GM12801 (cell line): Measurements from ENCODE around the gene PAIP2.

Experiments
- TF ChIP-seq, protein P1 (sequence below): IDR thresholded peaks from one replicate; pipeline ENCODE4 v1.5.1; 2011; ENCODE audit warnings: control low read depth; ENCODE audit not compliant: insufficient read length; ENCODE audit errors: extremely low read depth

The PAIP2 gene

DNA sequence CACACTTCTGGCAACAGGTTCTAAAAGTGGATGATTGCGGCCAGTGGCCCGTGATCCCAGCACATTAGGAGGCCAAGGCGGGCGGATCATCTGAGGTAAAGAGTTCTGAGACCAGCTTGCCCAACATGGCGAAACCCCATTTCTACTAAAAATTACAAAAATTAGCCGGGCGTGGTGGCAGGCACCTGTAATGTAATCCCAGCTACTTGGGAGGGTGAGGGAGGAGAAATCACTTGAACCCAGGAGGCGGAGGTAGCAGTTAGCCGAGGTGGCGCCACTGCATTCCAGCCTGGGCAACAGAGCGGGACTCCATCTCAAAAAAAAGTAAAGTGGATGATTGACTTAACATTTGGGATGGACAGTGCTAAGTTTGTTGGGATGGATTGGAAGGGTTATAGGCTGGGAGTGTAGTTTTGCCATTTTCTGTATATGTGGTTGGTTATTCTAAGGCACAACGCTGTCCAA, 44.8 kb upstream of the PAIP2 start:
- TF ChIP-seq, protein P1, sequence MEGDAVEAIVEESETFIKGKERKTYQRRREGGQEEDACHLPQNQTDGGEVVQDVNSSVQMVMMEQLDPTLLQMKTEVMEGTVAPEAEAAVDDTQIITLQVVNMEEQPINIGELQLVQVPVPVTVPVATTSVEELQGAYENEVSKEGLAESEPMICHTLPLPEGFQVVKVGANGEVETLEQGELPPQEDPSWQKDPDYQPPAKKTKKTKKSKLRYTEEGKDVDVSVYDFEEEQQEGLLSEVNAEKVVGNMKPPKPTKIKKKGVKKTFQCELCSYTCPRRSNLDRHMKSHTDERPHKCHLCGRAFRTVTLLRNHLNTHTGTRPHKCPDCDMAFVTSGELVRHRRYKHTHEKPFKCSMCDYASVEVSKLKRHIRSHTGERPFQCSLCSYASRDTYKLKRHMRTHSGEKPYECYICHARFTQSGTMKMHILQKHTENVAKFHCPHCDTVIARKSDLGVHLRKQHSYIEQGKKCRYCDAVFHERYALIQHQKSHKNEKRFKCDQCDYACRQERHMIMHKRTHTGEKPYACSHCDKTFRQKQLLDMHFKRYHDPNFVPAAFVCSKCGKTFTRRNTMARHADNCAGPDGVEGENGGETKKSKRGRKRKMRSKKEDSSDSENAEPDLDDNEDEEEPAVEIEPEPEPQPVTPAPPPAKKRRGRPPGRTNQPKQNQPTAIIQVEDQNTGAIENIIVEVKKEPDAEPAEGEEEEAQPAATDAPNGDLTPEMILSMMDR, result no peak

DNA sequence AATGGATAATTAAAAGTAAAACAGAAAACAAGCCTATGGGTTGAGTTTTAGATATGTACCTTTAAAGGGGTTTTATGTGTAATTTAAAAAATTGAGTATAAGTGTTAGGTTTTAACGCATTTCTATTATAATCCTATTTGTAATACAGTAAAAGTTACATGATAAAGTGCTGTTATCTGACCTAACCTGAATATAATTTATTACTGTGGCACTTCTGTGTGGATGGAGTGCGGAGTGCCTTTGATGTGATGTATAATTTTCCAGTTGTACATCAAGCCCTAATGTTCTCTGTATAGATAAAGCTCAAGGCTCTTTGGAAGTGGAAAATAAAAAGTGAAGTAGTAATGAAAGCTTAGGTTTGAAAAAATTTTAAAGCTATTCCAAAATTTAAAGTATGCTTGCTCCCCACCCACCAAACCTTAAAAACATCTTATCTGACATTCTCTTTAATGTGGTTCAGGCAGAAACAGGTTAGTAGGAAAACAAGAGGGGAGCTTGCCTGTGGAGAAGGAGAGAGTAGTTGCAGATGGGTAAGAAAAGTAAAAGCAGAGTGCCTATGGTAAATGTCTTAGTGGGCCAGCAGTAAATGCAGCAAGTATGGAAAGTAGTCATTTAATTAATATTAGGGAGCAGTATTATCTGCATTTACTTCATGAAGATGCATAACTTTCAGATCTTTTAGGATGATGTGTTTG, 44.1 kb upstream of the PAIP2 start:
- TF ChIP-seq, protein P1, result no peak

DNA sequence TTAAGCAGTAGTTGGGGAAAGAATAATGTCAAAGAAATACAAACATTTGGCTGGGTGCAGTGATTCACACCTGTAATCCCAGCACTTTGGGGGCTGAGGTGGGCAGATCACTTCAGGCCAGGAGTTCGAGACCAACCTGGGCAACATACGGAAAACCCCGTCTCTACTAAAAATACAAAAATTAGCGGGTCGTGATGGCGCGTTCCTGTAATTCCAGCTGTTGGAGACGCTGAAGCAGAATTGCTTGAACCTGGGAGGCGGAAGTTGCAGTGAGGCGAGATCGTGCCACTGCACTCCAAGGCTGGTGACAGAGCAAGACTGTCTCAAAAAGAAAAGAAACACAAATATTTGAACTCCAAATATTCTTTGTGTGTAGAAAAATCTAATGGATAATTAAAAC, 43.4 kb upstream of the PAIP2 start:
- TF ChIP-seq, protein P1, result no peak

DNA sequence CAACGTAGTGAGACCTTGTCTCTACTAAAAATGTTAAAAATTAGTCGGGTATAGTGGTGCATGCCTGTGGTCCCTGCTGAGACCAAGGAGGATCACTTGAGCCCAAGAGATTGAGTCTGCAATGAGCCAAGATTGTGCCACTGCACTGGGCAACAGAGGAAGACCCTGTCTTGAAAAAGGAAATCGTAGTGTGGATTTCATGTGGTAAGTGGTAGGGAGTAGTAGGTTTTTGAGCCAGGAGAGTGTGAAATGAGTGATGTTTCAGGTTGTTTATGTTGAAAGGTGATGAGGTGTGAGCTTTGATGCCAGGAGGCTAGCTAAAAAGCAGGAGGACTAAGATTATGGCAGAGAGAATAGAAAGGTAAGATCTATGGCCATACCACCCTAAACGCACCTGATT, 42.2 kb upstream of the PAIP2 start:
- TF ChIP-seq, protein P1, result no peak

DNA sequence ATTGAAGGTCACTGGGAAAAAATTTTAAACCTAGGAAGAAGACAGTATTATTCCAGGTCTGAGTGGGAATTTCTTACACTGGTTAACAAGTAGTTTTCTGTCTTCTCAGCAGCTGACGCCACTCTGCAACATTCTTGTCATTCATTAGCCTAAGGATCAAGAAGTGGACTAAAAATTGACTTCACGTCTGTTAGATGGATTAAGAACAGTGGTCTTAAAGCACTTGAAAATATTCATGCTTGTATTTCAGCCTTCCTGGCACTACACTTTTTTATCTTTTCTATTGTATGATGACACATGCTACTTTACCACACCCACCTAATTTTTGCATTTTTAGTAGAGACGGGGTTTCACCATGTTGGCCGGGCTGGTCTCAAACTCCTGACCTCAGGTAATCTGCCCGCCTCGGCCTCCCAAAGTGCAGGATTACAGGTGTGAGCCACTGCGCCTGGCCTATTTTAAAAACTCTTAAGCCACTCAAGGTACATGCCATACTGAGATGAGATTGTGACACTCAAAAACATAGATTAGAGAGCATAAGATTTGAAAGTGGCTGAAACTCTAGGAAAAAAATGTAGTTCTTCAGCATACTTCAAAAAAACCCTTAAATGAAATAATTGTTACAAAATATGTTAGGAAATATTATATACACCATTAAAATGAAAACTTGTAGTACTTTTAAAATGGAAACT, 39.7 kb upstream of the PAIP2 start:
- TF ChIP-seq, protein P1, result no peak

DNA sequence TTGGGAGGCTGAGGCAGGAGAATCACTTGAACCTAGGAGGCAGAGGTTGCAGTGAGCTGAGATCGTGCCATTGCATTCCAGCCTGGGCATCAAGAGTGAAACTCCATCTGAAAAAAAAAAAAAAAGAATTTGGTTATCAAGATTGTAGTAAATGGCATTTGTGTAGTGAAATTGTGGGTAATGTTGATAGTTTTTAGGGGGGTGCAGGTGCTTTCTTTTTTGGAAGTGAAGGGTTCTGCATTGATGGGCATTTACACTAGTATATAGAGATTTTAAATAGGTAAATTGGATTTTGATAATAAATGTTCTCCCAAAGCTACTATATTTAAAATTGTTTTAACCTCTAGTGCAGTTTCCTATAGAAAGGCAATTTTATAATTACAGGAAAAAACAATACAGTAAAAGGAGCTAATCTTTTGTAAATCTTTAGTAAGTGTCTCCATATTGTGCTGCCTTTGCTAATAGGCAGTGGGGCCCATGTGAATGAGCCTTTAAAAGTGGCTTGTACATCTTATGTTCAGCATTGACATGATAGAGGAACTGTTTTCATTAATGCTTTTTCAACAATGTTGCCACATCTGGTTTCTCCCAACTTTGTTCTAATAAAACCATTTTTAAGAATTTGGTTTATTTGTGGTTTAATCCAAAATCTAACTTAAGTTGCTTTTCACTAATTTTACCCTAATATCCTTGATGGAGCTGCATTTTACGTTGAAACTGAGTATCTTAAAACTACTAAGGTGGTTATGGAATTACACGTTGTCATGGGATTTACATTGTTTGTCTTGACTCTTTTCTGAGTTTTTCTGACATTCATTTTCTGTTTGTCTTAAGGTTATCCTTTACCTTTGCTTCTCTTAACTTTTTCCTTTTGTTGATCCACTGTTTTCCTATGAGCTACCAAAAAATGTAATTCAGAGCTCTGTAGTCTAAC, 37.0 kb upstream of the PAIP2 start:
- TF ChIP-seq, protein P1, result no peak

DNA sequence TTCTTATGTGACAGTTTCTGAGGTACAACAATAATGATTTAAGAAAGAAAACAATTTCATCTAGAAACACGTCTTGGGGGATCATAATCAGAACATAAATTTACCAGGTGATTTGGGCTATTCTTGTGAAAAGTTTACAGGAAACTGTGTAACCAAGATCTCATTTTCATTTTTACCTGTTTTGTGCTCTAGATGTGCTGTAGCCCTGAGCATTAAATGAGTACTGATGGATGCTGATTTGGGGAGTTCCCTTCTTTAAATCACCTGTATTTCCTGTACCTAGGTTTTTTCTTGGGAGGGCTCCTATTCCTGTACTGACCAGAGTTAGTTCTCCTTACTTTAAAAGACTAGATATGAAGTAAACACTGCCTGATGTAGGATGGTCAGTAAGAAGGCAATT, 35.5 kb upstream of the PAIP2 start:
- TF ChIP-seq, protein P1, result no peak
